GM12878 (cell line): ENCODE results near the gene SDK2. TPM values are rescaled to one million over a fixed set of nuclear protein-coding genes. Genes with fewer than 3 reads are reported as not detected.

Source experiments
- E2F8 ChIP-seq: fragments of 450-650 bp; IDR thresholded peaks from 2 replicates; pipeline ENCODE4 v1.6.1; 2018; ENCODE audit warnings: mild to moderate bottlenecking, low read depth, moderate library complexity; ENCODE audit not compliant: partially characterized antibody
- E4F1 ChIP-seq: fragments of 450-650 bp; IDR thresholded peaks from 2 replicates; pipeline ENCODE4 v1.6.1; 2018; ENCODE audit warnings: borderline replicate concordance, mild to moderate bottlenecking; ENCODE audit not compliant: partially characterized antibody
- EGR1 ChIP-seq, 2 experiments: IDR thresholded peaks; 1 replicate in 1 of 2; 2 replicates in 1 of 2; pipeline ENCODE4 v1.6.1; 2011 to 2012; ENCODE audit warnings: low read depth in 2 of 2, low read length in 2 of 2, borderline replicate concordance in 1 of 2, mild to moderate bottlenecking in 1 of 2, moderate library complexity in 1 of 2
- ETV6 ChIP-seq, 2 experiments: fragments of 450-650 bp in 1 of 2; IDR thresholded peaks in 1 of 2; conservative IDR thresholded peaks in 1 of 2; 2 replicates each; pipeline ENCODE4 v1.6.1; 2014; ENCODE audit warnings: antibody characterized with exemption in 1 of 2, borderline replicate concordance in 1 of 2, low read depth in 1 of 2, mild to moderate bottlenecking in 1 of 2, moderate library complexity in 1 of 2
- KLF5 ChIP-seq: fragments of 450-650 bp; IDR thresholded peaks from 2 replicates; pipeline ENCODE4 v1.6.1; 2014; ENCODE audit warnings: mild to moderate bottlenecking; ENCODE audit not compliant: partially characterized antibody
- LARP7 ChIP-seq: fragments of 450-650 bp; IDR thresholded peaks from 2 replicates; pipeline ENCODE4 v1.6.1; 2017; ENCODE audit warnings: mild to moderate bottlenecking
- PKNOX1 ChIP-seq: fragments of 450-650 bp; IDR thresholded peaks from 2 replicates; pipeline ENCODE4 v1.6.1; 2016; ENCODE audit warnings: mild to moderate bottlenecking
- RAD21 ChIP-seq: IDR thresholded peaks from 2 replicates; pipeline ENCODE4 v1.6.1; 2011; ENCODE audit warnings: mild to moderate bottlenecking, low read depth, low read length, moderate library complexity; ENCODE audit not compliant: insufficient read depth
- TAF1 ChIP-seq: IDR thresholded peaks from 2 replicates; pipeline ENCODE4 v1.6.1; 2011; ENCODE audit warnings: mild to moderate bottlenecking, low read depth, low read length, borderline replicate concordance
- USF2 ChIP-seq: IDR thresholded peaks from 2 replicates; pipeline ENCODE4 v1.6.1; 2011; ENCODE audit warnings: low read depth, low read length, improper control_type of control experiment, borderline replicate concordance
- ZNF274 ChIP-seq: IDR thresholded peaks from one replicate; pipeline ENCODE4 v1.8.0; 2011; ENCODE audit not compliant: insufficient read length, insufficient read depth
- polyA plus RNA-seq, 11 experiments: library from polyadenylated mRNA; depleted of rRNA in 4 of 11; unstranded in 6 of 11; stranded (reverse) in 5 of 11; fragments of >200 nt; fragmentation: Nextera tagmentation in 4 of 11; fragmentation: Illumina TruSeq in 1 of 11; extraction: Ambion mirVana in 4 of 11; extraction: Trizol in 1 of 11; gene quantifications; 1 replicate in 1 of 11; 2 replicates in 10 of 11; pipeline versions ENCODE4 v1.2.1 to v1.2.3, GENCODE V29; 2011 to 2016; ENCODE audit warnings: inconsistent platforms in 2 of 11, missing spikeins in 2 of 11, low read depth in 1 of 11
- total RNA-seq, 4 experiments: library from RNA; depleted of rRNA in 3 of 4; stranded (reverse); fragments of >200 nt in 3 of 4; fragmentation: Illumina TruSeq in 1 of 4; extraction: Trizol in 1 of 4; gene quantifications; 2 replicates each; pipeline versions ENCODE4 v1.2.1 to v1.2.3, GENCODE V29; 2013 to 2021

SDK2 gene
- total and polyA plus RNA-seq, 10 of the 15 experiments (the other 5 are each of a cell fraction or from before 2014, with no cell fraction given): 0.03 to 0.08 (median 0.03) TPM; not detected in 7

GRCh38 chr17:73348018-73348828 lies 296.0 kb downstream of the SDK2 start (continued):
- TF ChIP-seq E4F1 (no peak), RAD21 (no peak), E2F8 (no peak), KLF5 (no peak), EGR1 (IDR thresholded peaks at IDR 0.05; ENCODE audit: borderline replicate concordance in 1 of 2, low read depth in 2 of 2, low read length in 2 of 2) (no peak), PKNOX1 (no peak), ETV6 (conservative IDR thresholded peaks at IDR 0.05 in 1 of 2, IDR thresholded peaks at IDR 0.05 in 1 of 2; ENCODE audit: borderline replicate concordance in 1 of 2, low read depth in 1 of 2) (no peak), USF2 (no peak), ZNF274 (no peak), LARP7 (no peak), TAF1 (no peak)
